Body of pancreas (tissue), 4 donors: ENCODE measurements around the gene PIEZO1. TPM values are rescaled to one million over a fixed set of nuclear protein-coding genes. Genes with fewer than 3 reads are reported as not detected.

Experiments
- ATAC-seq: fragments of 150-250 bp; one replicate; pipeline ENCODE4 v1.9.1; 2016
- DNase-seq, 4 donors: peaks; one replicate each; pipeline ENCODE4 v3.0.0-alpha.2; 2019
- H3K27ac ChIP-seq, 4 donors: fragments of 200-600 bp; sonication (generic); 1 replicate in 3 of 4; 2 replicates in 1 of 4; pipeline versions ENCODE4 v1.5.1 to v1.6.1; 2016 to 2019; ENCODE audit warnings: mild to moderate bottlenecking in 1 of 4, mixed read lengths in 1 of 4, moderate library complexity in 1 of 4
- H3K27me3 ChIP-seq, 2 donors: fragments of 200-600 bp; sonication (generic); one replicate each; pipeline ENCODE4 v1.6.0; 2016; ENCODE audit warnings: mild to moderate bottlenecking in 1 of 2
- H3K36me3 ChIP-seq, 2 donors: fragments of 200-600 bp; sonication (generic); replicated peaks in 1 of 2; 2 replicates each; pipeline ENCODE4 v1.5.1; 2016; ENCODE audit warnings: low read depth in 2 of 2; ENCODE audit not compliant: insufficient read depth in 1 of 2
- H3K4me1 ChIP-seq: fragments of 200-600 bp; sonication (generic); one replicate; pipeline ENCODE4 v1.6.0; 2016
- H3K4me3 ChIP-seq, 2 donors: fragments of 200-600 bp; sonication (generic); 1 replicate in 1 of 2; 2 replicates in 1 of 2; pipeline ENCODE4 v1.5.1; 2016 to 2019
- H3K9me3 ChIP-seq, 3 donors: fragments of 200-600 bp; sonication (generic); 1 replicate in 2 of 3; 2 replicates in 1 of 3; pipeline ENCODE4 v1.5.1; 2016
- POLR2A ChIP-seq, 3 donors: fragments of 450-650 bp; IDR thresholded peaks; one replicate each; pipeline ENCODE4 v1.6.1; 2016; ENCODE audit warnings: antibody characterized with exemption in 3 of 3, mild to moderate bottlenecking in 2 of 3
- WGBS, 2 donors: methylation state at CpG; one replicate each; pipeline ENCODE4 v1.1.5; 2017; 5-methylcytosine and 5-hydroxymethylcytosine counted together
- intact Hi-C: fragments of 100-400 bp; cut with DNase I; formaldehyde crosslinking; loops from one replicate; pipeline ENCODE4 v1.15.1; 2023
- total RNA-seq, 2 donors: library from RNA; depleted of rRNA; stranded (reverse); fragments of >200 nt; gene quantifications; one replicate each; pipeline ENCODE4 v1.1.0, GENCODE V29; 2016
- TF ChIP-seq, protein P1 (sequence below), 7 experiments: fragments of 450-650 bp in 4 of 7; fragments of 200-600 bp in 3 of 7; sonication (generic) in 3 of 7; IDR thresholded peaks; one replicate each; pipeline ENCODE4 v1.5.1; 2016 to 2019; ENCODE audit warnings: antibody characterized with exemption in 7 of 7

Gene PIEZO1
- total RNA-seq, 2 donors from 2014 or later: 61.0 to 269 TPM

DNA sequence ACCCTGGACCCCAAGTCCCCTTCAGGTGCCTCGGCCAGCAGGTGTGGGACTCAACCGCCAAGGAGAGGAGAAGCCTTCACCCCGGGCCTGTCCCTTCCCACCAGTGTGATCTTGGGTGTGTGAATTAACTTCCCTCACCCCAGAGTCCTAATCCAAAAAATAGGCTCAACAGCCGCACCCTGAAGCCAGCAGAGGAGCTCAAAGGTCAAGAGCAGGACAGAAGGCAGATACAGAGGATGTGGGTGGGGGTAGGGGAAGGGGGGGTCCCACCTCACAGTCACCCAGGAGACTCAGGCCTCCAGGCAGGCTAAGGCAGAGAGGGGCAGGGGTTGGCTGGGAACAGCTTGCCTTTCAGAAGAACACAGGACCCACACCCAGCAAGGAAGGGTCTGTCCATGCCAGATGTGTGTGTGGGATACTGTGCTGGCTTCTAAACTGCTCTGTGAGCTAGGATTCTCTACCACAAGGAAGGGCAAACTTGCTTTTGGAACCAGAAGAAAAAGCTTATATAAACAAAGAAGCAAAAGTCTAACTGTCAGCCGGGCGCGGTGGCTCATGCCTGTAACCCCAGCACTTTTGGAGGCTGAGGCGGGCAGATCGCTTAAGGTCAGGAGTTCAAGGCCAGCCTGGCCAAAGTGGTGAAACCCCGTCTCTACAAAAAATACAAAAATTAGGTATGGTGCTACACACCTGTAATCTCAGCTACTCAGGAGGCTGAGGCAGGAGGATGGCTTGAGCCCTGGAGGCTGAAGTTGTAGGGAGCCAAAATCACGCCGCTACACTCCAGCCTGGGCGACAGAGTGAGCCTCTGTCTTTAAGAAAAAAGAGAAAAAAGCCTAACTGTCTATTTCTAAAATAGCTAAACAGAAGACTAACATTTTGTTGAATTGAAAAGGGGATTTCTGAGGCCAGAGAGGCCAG lies 4.6 kb downstream of the PIEZO1 start:
- intact Hi-C loops: no loop called here
- no peaks in the 10 kb centered on the region for H3K27me3 ChIP-seq
- peaks cover 37% of the 10 kb centered on the region for H3K4me1 ChIP-seq
- ATAC-seq: no peak
- H3K4me3 ChIP-seq: no peak overlapping the region
- H3K36me3 ChIP-seq: no peaks in the 10 kb centered on the region
- no peak overlapping the region for H3K27ac ChIP-seq
- no peaks in the 10 kb centered on the region for H3K9me3 ChIP-seq
- no peak for DNase-seq
- WGBS, 2 donors: 69 to 71% methylated on average over 12 to 13 of the region's 13 CpGs
- TF ChIP-seq, protein P1, sequence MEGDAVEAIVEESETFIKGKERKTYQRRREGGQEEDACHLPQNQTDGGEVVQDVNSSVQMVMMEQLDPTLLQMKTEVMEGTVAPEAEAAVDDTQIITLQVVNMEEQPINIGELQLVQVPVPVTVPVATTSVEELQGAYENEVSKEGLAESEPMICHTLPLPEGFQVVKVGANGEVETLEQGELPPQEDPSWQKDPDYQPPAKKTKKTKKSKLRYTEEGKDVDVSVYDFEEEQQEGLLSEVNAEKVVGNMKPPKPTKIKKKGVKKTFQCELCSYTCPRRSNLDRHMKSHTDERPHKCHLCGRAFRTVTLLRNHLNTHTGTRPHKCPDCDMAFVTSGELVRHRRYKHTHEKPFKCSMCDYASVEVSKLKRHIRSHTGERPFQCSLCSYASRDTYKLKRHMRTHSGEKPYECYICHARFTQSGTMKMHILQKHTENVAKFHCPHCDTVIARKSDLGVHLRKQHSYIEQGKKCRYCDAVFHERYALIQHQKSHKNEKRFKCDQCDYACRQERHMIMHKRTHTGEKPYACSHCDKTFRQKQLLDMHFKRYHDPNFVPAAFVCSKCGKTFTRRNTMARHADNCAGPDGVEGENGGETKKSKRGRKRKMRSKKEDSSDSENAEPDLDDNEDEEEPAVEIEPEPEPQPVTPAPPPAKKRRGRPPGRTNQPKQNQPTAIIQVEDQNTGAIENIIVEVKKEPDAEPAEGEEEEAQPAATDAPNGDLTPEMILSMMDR (IDR thresholded peaks at IDR 0.05): no peak
- TF ChIP-seq POLR2A (IDR thresholded peaks at IDR 0.05): no peak

GRCh38 chr16:88779406-88780141 lies 5.4 kb downstream of the PIEZO1 start:
- ATAC-seq (no peak), DNase-seq (no peak)
- Histone ChIP-seq H3K4me3 (no peak overlapping the region), H3K27me3 (no peaks in the 10 kb centered on the region), H3K36me3 (no peaks in the 10 kb centered on the region), H3K9me3 (no peaks in the 10 kb centered on the region), H3K27ac (no peak overlapping the region), H3K4me1 (peaks cover 31% of the 10 kb centered on the region)
- intact Hi-C loops: loop anchor here (5.0 kb wide), 1 partner anchor 37 kb away; no protein-coding TSS in a partner anchor
- 60 to 65% methylated on average over 2 to 32 of the region's 34 CpGs for WGBS, 2 donors
- TF ChIP-seq, protein P1 (IDR thresholded peaks at IDR 0.05): no peak
- TF ChIP-seq POLR2A (IDR thresholded peaks at IDR 0.05): no peak

- intact Hi-C loops: loop anchor here (5.0 kb wide), 1 partner anchor 36 kb away; no protein-coding TSS in a partner anchor
- Histone ChIP-seq H3K9me3 (no peaks in the 10 kb centered on the region), H3K36me3 (no peaks in the 10 kb centered on the region), H3K4me3 (no peak overlapping the region), H3K4me1 (peaks cover 37% of the 10 kb centered on the region), H3K27ac (no peak overlapping the region), H3K27me3 (no peaks in the 10 kb centered on the region)
- 81 to 83% methylated on average over 14 to 30 of the region's 30 CpGs for WGBS, 2 donors
- TF ChIP-seq POLR2A (IDR thresholded peaks at IDR 0.05): no peak
- TF ChIP-seq, protein P1 (IDR thresholded peaks at IDR 0.05): no peak
- no peak for ATAC-seq
- DNase-seq: no peak
These were observed 6.4 kb downstream of the PIEZO1 start for GRCh38 chr16:88778541-88779065.

GRCh38 chr16:88778271-88778525 lies 6.8 kb downstream of the PIEZO1 start:
- ATAC-seq: no peak
- Histone ChIP-seq H3K4me3 (no peak overlapping the region), H3K27me3 (no peaks in the 10 kb centered on the region), H3K4me1 (peaks cover 37% of the 10 kb centered on the region), H3K27ac (no peak overlapping the region), H3K36me3 (no peaks in the 10 kb centered on the region), H3K9me3 (no peaks in the 10 kb centered on the region)
- no peak for TF ChIP-seq POLR2A (IDR thresholded peaks at IDR 0.05)
- TF ChIP-seq, protein P1 (IDR thresholded peaks at IDR 0.05): no peak
- WGBS, 2 donors: 65 to 100% methylated on average over 3 to 7 of the region's 7 CpGs
- DNase-seq: no peak
- intact Hi-C loops: loop anchor here (5.0 kb wide), 1 partner anchor 36 kb away; no protein-coding TSS in a partner anchor
